Measurements from ENCODE around the gene ADCY5. TPM values are rescaled to one million over a fixed set of nuclear protein-coding genes. Genes with fewer than 3 reads are reported as not detected.
"Not testable (repeated sequence)": the region's sequence is repeated elsewhere in the genome, so short reads cannot be mapped to it uniquely, and the experiment has no call there.

ADCY5 gene
- total RNA-seq, 2 donors from 2014 or later: 105 to 163 TPM

- Histone ChIP-seq H3K4me1 (no peaks in the 10 kb centered on the region), H3K4me3 (no peak overlapping the region), H3K27me3 (no peaks in the 10 kb centered on the region), H3K36me3 (no peaks in the 10 kb centered on the region), H3K27ac (no peak overlapping the region), H3K9me3 (no peaks in the 10 kb centered on the region)
- no peak for TF ChIP-seq CTCF (IDR thresholded peaks at IDR 0.05)
- no peak for DNase-seq (ENCODE audit: low spot score)
Measured at GRCh38 chr3:123256256-123256655, 192.6 kb downstream of the ADCY5 start.

DNA sequence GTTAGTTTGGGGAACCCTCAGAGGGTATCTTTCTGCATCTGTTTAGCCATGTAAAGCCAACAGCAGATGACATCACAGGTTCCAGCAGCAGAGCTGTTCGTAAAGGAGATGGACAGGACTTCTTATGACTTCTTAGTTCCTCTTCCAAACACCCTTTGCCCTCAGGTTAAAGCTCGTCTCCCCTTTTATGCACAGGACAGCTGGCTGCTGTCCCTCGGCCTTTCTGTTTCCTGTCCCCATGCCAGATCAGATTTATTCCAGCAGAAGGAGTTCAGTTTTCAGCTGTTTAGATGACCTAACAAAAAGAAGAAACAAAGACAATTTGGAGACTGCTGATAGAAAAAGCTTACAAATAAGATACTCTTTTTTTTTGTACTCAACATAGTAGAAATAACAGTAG, 202.0 kb downstream of the ADCY5 start:
- Histone ChIP-seq H3K36me3 (peaks cover 5% of the 10 kb centered on the region), H3K27ac (no peak overlapping the region), H3K27me3 (no peaks in the 10 kb centered on the region), H3K9me3 (no peaks in the 10 kb centered on the region), H3K4me1 (peaks cover 0 to 16% of the 10 kb centered on the region in 2 donors), H3K4me3 (no peak overlapping the region)
- TF ChIP-seq CTCF (IDR thresholded peaks at IDR 0.05): no peak
- DNase-seq (ENCODE audit: low spot score): no peak

DNA sequence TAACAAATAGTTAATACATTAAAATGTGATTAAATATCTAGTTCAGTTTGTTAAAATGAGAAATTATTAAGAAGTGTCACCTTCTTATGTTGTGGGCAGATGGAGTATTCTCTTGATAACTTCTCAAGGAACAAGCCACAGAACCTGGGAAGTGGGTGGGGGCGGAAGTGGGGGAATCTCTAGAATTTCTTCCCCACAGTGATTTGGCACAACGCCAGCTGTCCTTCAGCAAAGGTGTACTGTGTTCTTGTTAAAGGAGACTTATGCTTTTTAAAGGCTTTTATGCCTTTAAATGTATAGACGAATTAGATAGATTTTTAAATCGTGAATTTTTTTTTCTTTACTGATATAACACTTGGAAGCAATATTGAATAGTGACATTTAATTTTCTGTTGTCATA, 204.8 kb downstream of the ADCY5 start:
- Histone ChIP-seq H3K36me3 (peaks cover 3% of the 10 kb centered on the region), H3K4me1 (peaks cover 0 to 16% of the 10 kb centered on the region in 2 donors), H3K27me3 (no peaks in the 10 kb centered on the region), H3K27ac (no peak overlapping the region), H3K4me3 (no peak overlapping the region), H3K9me3 (no peaks in the 10 kb centered on the region)
- no peak for TF ChIP-seq CTCF (IDR thresholded peaks at IDR 0.05)
- no peak for DNase-seq (ENCODE audit: low spot score)

DNA sequence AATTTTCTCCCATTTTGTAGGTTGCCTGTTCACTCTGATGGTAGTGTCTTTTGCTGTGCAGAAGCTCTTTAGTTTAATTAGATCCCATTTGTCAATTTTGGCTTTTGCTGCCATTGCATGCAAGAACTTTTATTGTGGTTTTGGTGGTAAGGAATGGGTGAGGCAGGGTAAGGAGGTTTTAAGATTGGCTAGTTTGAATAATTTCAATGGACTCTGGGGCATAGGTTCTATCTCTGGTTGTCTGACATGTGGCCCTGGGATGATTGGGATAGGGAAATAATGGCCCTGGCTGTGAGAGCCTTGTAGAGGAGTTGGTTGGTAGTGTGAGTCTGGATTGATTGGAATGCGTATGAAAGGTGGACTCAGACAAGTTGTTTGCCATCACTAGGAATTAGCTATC, 209.1 kb downstream of the ADCY5 start:
- no peak overlapping the region for H3K4me3 ChIP-seq
- H3K36me3 ChIP-seq: no peaks in the 10 kb centered on the region
- DNase-seq (ENCODE audit: low spot score): no peak
- H3K27me3 ChIP-seq: no peaks in the 10 kb centered on the region
- no peak overlapping the region for H3K27ac ChIP-seq
- TF ChIP-seq CTCF (IDR thresholded peaks at IDR 0.05): no peak
- no peaks in the 10 kb centered on the region for H3K9me3 ChIP-seq
- H3K4me1 ChIP-seq: no peaks in the 10 kb centered on the region

- H3K27ac ChIP-seq; DNase-seq (ENCODE audit: low spot score); H3K4me3 ChIP-seq; H3K4me1 ChIP-seq; H3K27me3 ChIP-seq; H3K9me3 ChIP-seq; H3K36me3 ChIP-seq: not testable (repeated sequence)
Measured at GRCh38 chr3:123239186-123239585, 209.7 kb downstream of the ADCY5 start.

GRCh38 chr3:123236902-123237301, 212.0 kb downstream of the ADCY5 start:
- Histone ChIP-seq H3K27me3 (no peaks in the 10 kb centered on the region), H3K9me3 (no peaks in the 10 kb centered on the region), H3K4me3 (no peak overlapping the region), H3K36me3 (peaks cover 7% of the 10 kb centered on the region), H3K4me1 (no peaks in the 10 kb centered on the region), H3K27ac (no peak overlapping the region)
- no peak for DNase-seq (ENCODE audit: low spot score)
- no peak for TF ChIP-seq CTCF (IDR thresholded peaks at IDR 0.05)

Other genes with a start within 250 kb of the ADCY5 start
- gene SEC22A, start 247.1 kb downstream of the ADCY5 start, total RNA-seq: 10 to 100 TPM; 13.7 to 24.2 TPM
- gene HACD2, start 136.0 kb upstream of the ADCY5 start, total RNA-seq: 10 to 100 TPM; 22.7 to 28.6 TPM

Data from right atrium auricular region (tissue), 2 donors.